GDM1 (cell line): ENCODE results near the gene SLC20A1.
"Not testable (repeated sequence)": the region's sequence is repeated elsewhere in the genome, so short reads cannot be mapped to it uniquely, and the experiment has no call there.

Source experiments
- DNase-seq: peaks from one replicate; lab custom pipeline; 2025; lab: John Stamatoyannopoulos, UW

The SLC20A1 gene

GRCh38 chr2:112646791-112647689 lies 1.3 kb downstream of the SLC20A1 start:
- DNase-seq: no peak

- DNase-seq: no peak
These were observed 2.3 kb downstream of the SLC20A1 start for GRCh38 chr2:112648081-112648480.

GRCh38 chr2:112656679-112657078 lies 10.9 kb downstream of the SLC20A1 start:
- DNase-seq: no peak

- no peak for DNase-seq
These were observed 12.6 kb downstream of the SLC20A1 start for GRCh38 chr2:112658301-112658700.

- no peak for DNase-seq
These were observed 13.3 kb downstream of the SLC20A1 start for GRCh38 chr2:112658839-112659667.

- no peak for DNase-seq
These were observed 14.4 kb downstream of the SLC20A1 start for GRCh38 chr2:112660138-112660537.

GRCh38 chr2:112661656-112662305 lies 16.0 kb downstream of the SLC20A1 start:
- DNase-seq: no peak

GRCh38 chr2:112662704-112663103 lies 17.0 kb downstream of the SLC20A1 start:
- no peak for DNase-seq

GRCh38 chr2:112664689-112665088 lies 18.9 kb downstream of the SLC20A1 start:
- no peak for DNase-seq

GRCh38 chr2:112665113-112665780 lies 19.5 kb downstream of the SLC20A1 start:
- no peak for DNase-seq

GRCh38 chr2:112666761-112667122 lies 21.0 kb downstream of the SLC20A1 start:
- no peak for DNase-seq

GRCh38 chr2:112667540-112667939 lies 21.8 kb downstream of the SLC20A1 start:
- not testable (repeated sequence) for DNase-seq

- no peak for DNase-seq
These were observed 23.9 kb downstream of the SLC20A1 start for GRCh38 chr2:112669667-112670066.

GRCh38 chr2:112670252-112671022 lies 24.7 kb downstream of the SLC20A1 start:
- no peak for DNase-seq

GRCh38 chr2:112671801-112672200 lies 26.1 kb downstream of the SLC20A1 start:
- no peak for DNase-seq

GRCh38 chr2:112673008-112673407 lies 27.3 kb downstream of the SLC20A1 start:
- DNase-seq: no peak

- DNase-seq: peak; percentile 88
These were observed 28.5 kb downstream of the SLC20A1 start for GRCh38 chr2:112674229-112674628.

GRCh38 chr2:112679484-112679883 lies 33.7 kb downstream of the SLC20A1 start:
- DNase-seq: no peak

- DNase-seq: no peak
These were observed 34.9 kb downstream of the SLC20A1 start for GRCh38 chr2:112680666-112681101.

GRCh38 chr2:112682101-112682500 lies 36.4 kb downstream of the SLC20A1 start:
- DNase-seq: no peak
